ENCODE data around the gene LAG3.
A peak's percentile ranks its signal among the peaks of the same experiment; 100 is the strongest.

LAG3 gene

GRCh38 chr12:6778574-6779550 lies 6.5 kb downstream of the LAG3 start:
- TF ChIP-seq, protein P1, sequence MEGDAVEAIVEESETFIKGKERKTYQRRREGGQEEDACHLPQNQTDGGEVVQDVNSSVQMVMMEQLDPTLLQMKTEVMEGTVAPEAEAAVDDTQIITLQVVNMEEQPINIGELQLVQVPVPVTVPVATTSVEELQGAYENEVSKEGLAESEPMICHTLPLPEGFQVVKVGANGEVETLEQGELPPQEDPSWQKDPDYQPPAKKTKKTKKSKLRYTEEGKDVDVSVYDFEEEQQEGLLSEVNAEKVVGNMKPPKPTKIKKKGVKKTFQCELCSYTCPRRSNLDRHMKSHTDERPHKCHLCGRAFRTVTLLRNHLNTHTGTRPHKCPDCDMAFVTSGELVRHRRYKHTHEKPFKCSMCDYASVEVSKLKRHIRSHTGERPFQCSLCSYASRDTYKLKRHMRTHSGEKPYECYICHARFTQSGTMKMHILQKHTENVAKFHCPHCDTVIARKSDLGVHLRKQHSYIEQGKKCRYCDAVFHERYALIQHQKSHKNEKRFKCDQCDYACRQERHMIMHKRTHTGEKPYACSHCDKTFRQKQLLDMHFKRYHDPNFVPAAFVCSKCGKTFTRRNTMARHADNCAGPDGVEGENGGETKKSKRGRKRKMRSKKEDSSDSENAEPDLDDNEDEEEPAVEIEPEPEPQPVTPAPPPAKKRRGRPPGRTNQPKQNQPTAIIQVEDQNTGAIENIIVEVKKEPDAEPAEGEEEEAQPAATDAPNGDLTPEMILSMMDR (IDR thresholded peaks at IDR 0.05), result peak; percentile 99
- no peak for TF ChIP-seq ZFX (IDR thresholded peaks at IDR 0.05; ENCODE audit: borderline replicate concordance)
- H3K27ac ChIP-seq, result peak overlapping the region; percentile 92

DNA sequence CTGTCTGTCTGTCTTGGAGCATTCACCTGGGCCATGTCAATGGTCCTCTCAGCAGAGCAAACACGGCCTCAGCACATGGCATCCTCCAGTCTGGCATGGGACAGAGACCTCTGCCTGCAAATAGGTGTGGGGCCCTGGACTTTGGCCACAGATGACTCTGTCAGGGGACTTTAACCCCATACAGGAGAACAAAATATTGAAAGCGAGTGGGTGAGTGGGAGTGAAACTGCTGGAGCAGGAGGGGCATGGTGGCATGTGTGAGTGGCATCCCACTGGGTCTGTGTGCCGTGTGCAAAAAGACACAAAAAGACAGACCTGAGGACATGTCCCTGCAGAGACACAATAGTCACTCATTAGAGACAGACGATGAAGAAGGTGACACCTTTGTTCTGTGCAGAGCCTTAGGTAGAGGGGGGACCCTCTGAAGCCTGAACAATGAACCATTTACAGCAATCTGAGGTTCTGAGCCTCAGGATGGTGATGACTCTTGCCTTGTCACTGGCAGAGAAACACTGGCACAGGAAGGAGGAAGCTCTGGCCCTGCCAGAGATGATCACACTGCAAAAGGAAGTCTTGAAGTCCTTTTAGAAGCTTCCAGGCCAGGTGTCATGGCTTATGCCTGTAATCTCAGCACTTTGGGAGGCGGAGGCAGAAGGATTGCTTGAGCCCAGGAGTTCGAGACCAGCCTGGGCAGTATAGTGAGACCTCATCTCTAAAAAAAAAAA lies 7.5 kb downstream of the LAG3 start:
- TF ChIP-seq, protein P1 (IDR thresholded peaks at IDR 0.05), result no peak
- H3K27ac ChIP-seq, result peak overlapping the region; percentile 92

- TF ChIP-seq, protein P1 (IDR thresholded peaks at IDR 0.05), result no peak
- no peak for TF ChIP-seq ZFX (IDR thresholded peaks at IDR 0.05; ENCODE audit: borderline replicate concordance)
- no peak overlapping the region for H3K27ac ChIP-seq
Observed at GRCh38 chr12:6780573-6780972, 8.3 kb downstream of the LAG3 start.

GRCh38 chr12:6782119-6782518 lies 9.8 kb downstream of the LAG3 start:
- no peak for TF ChIP-seq ZFX (IDR thresholded peaks at IDR 0.05; ENCODE audit: borderline replicate concordance)
- H3K27ac ChIP-seq, result no peak overlapping the region

- TF ChIP-seq ZFX (IDR thresholded peaks at IDR 0.05; ENCODE audit: borderline replicate concordance), result no peak
- TF ChIP-seq, protein P1 (IDR thresholded peaks at IDR 0.05), result no peak
- H3K27ac ChIP-seq, result no peak overlapping the region
Observed at GRCh38 chr12:6782850-6783566, 10.7 kb downstream of the LAG3 start.

DNA sequence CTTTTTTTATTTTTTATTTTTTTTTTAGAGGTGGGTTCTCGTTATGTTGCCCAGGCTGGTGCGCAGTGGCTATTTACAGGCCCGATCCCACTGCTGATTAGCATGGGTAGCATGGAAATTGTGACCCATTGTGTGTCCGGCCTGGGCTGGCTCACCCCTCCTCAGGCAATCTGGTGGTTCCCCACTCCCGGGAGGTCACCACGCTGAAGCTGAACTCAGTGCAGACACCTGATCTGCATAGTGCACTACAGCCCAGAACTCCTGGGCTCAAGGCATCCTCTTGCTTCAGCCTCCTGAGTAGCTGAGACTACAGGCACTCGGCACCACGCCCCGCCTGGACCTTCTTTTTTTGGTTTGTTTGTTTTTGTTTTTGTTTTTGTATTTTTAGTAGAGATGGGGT lies 11.5 kb downstream of the LAG3 start:
- H3K27ac ChIP-seq, result no peak overlapping the region
- TF ChIP-seq, protein P1 (IDR thresholded peaks at IDR 0.05), result no peak
- TF ChIP-seq ZFX (IDR thresholded peaks at IDR 0.05; ENCODE audit: borderline replicate concordance), result no peak

- TF ChIP-seq ZFX (IDR thresholded peaks at IDR 0.05; ENCODE audit: borderline replicate concordance), result no peak
- TF ChIP-seq, protein P1 (IDR thresholded peaks at IDR 0.05), result no peak
- H3K27ac ChIP-seq, result no peak overlapping the region
Observed at GRCh38 chr12:6784296-6784695, 12.0 kb downstream of the LAG3 start.
